PFSK-1 (cell line): ENCODE results near the gene RIPPLY1.

Experiments
- FOXP2 ChIP-seq: optimal IDR thresholded peaks from 2 replicates; pipeline ENCODE3; 2011; ENCODE audit warnings: borderline replicate concordance, control low read depth, inconsistent platforms; ENCODE audit not compliant: insufficient read depth; ENCODE audit errors: extremely low read length, extremely low read depth
- POLR2AphosphoS5 ChIP-seq: IDR thresholded peaks from 2 replicates; pipeline ENCODE4 v1.6.1; 2012; ENCODE audit warnings: low read depth, mild to moderate bottlenecking, control low read depth, low read length, moderate library complexity
- REST ChIP-seq, 2 experiments: IDR thresholded peaks; 2 replicates each; pipeline versions ENCODE4 v1.6.1 to v1.8.0; 2011 to 2012; ENCODE audit warnings: low read depth in 2 of 2, low read length in 2 of 2, control low read depth in 1 of 2, inconsistent platforms in 1 of 2, mild to moderate bottlenecking in 1 of 2, moderate library complexity in 1 of 2; ENCODE audit not compliant: insufficient read depth in 1 of 2
- SIN3A ChIP-seq: IDR thresholded peaks from 2 replicates; pipeline ENCODE4 v1.6.1; 2012; ENCODE audit warnings: mild to moderate bottlenecking, low read length, moderate library complexity, borderline replicate concordance; ENCODE audit not compliant: insufficient read depth
- TAF1 ChIP-seq: IDR thresholded peaks from 2 replicates; pipeline ENCODE4 v1.6.1; 2012; ENCODE audit warnings: low read length, control low read depth, borderline replicate concordance; ENCODE audit not compliant: insufficient read depth

The RIPPLY1 gene

GRCh38 chrX:106949366-106949765 is 46.2 kb upstream of the RIPPLY1 start:
- TF ChIP-seq SIN3A (no peak), REST (IDR thresholded peaks at IDR 0.05; ENCODE audit: insufficient read depth in 1 of 2, low read depth in 2 of 2, low read length in 2 of 2) (no peak), TAF1 (no peak), POLR2AphosphoS5 (no peak), FOXP2 (no peak)

- TF ChIP-seq TAF1 (no peak), REST (IDR thresholded peaks at IDR 0.05; ENCODE audit: insufficient read depth in 1 of 2, low read depth in 2 of 2, low read length in 2 of 2) (no peak), POLR2AphosphoS5 (no peak), SIN3A (no peak), FOXP2 (no peak)
Measured at GRCh38 chrX:106948641-106949040, 45.5 kb upstream of the RIPPLY1 start.

GRCh38 chrX:106946464-106946863 is 43.3 kb upstream of the RIPPLY1 start:
- TF ChIP-seq FOXP2, result no peak
- no peak for TF ChIP-seq POLR2AphosphoS5
- no peak for TF ChIP-seq REST (IDR thresholded peaks at IDR 0.05; ENCODE audit: insufficient read depth in 1 of 2, low read depth in 2 of 2, low read length in 2 of 2)
- TF ChIP-seq SIN3A, result no peak
- no peak for TF ChIP-seq TAF1

GRCh38 chrX:106940068-106940467 is 36.9 kb upstream of the RIPPLY1 start:
- TF ChIP-seq FOXP2, result no peak
- TF ChIP-seq REST (IDR thresholded peaks at IDR 0.05; ENCODE audit: insufficient read depth in 1 of 2, low read depth in 2 of 2, low read length in 2 of 2), result no peak
- TF ChIP-seq SIN3A, result no peak
- TF ChIP-seq POLR2AphosphoS5, result no peak
- TF ChIP-seq TAF1, result no peak

GRCh38 chrX:106939566-106939965 is 36.4 kb upstream of the RIPPLY1 start:
- TF ChIP-seq TAF1, result no peak
- TF ChIP-seq SIN3A, result no peak
- no peak for TF ChIP-seq POLR2AphosphoS5
- TF ChIP-seq FOXP2, result no peak
- TF ChIP-seq REST (IDR thresholded peaks at IDR 0.05; ENCODE audit: insufficient read depth in 1 of 2, low read depth in 2 of 2, low read length in 2 of 2), result no peak
